GM12878 (cell line): ENCODE measurements around the gene TRABD. TPM values are rescaled to one million over a fixed set of nuclear protein-coding genes. Genes with fewer than 3 reads are reported as not detected.

Experiments used
- ATAC-seq: fragments of 200-7000 bp; cut with Tn5 transposase; 3 replicates; pipeline ENCODE4 v1.9.1; 2020; ENCODE audit warnings: mild to moderate bottlenecking, moderate library complexity
- BruUV-seq: library from RNA; stranded (reverse); fragments of 400-500 nt; replicated peaks from 2 replicates; lab custom pipeline; 2021; lab: Mats Ljungman, UMichigan
- CTCF ChIA-PET: fragments of 300-600 bp; sonication (Branson Sonifier 250); formaldehyde crosslinking; extraction: SDS; loops from one replicate; lab custom pipeline; 2021; ENCODE audit warnings: inconsistent platforms; lab: Yijun Ruan, JAX
- POLR2A ChIA-PET: fragments of 350-600 bp; formaldehyde crosslinking; extraction: SDS; loops from one replicate; lab custom pipeline; 2021; ENCODE audit warnings: inconsistent platforms; lab: Charles Lee
- RAD21 ChIA-PET: fragments of 300-600 bp; sonication (Branson Sonifier 250); formaldehyde crosslinking; loops from one replicate; lab custom pipeline; 2023; ENCODE audit warnings: antibody characterized with exemption; ENCODE audit not compliant: unreplicated experiment; lab: Charles Lee
- SMC1A ChIA-PET: fragments of 300-600 bp; sonication (Branson Sonifier 250); formaldehyde crosslinking; loops from one replicate; lab custom pipeline; 2023; ENCODE audit not compliant: unreplicated experiment, uncharacterized antibody; lab: Charles Lee
- DNase-seq: peaks from one replicate; pipeline ENCODE4 v3.0.0-alpha.2; 2011; ENCODE audit warnings: low read depth, low spot score
- FAIRE-seq: peaks from 3 replicates; lab custom pipeline; 2011; peaks lifted over from hg19 to GRCh38; lab: Jason Lieb, UNC
- H2AFZ ChIP-seq: 2 replicates; pipeline ENCODE4 v1.6.0; 2011; ENCODE audit warnings: low read depth, low read length, control low read depth; ENCODE audit not compliant: control insufficient read depth
- H3K27ac ChIP-seq: 2 replicates; pipeline ENCODE4 v1.5.1; 2011; ENCODE audit warnings: control low read depth; ENCODE audit not compliant: control insufficient read depth, insufficient read depth
- H3K27me3 ChIP-seq, 2 experiments: replicated peaks in 1 of 2; 2 replicates each; pipeline versions ENCODE4 v1.6.0 to v1.6.1; 2011; ENCODE audit warnings: low read length in 1 of 2; ENCODE audit not compliant: control insufficient read depth in 2 of 2, insufficient read depth in 2 of 2
- H3K36me3 ChIP-seq, 2 experiments: 2 replicates each; pipeline ENCODE4 v1.5.1; 2011; ENCODE audit warnings: low read length in 1 of 2; ENCODE audit not compliant: control insufficient read depth in 2 of 2, insufficient read depth in 2 of 2
- H3K4me1 ChIP-seq: 2 replicates; pipeline ENCODE4 v1.6.1; 2011; ENCODE audit warnings: mild to moderate bottlenecking, low read length, moderate library complexity, mixed read lengths; ENCODE audit not compliant: control insufficient read depth, insufficient read depth
- H3K4me2 ChIP-seq: 2 replicates; pipeline ENCODE4 v1.6.0; 2011; ENCODE audit warnings: control low read depth; ENCODE audit not compliant: control insufficient read depth, insufficient read depth
- H3K4me3 ChIP-seq: fragments of 200-600 bp; sonication (generic); 2 replicates; pipeline ENCODE4 v1.5.1; 2016
- H3K79me2 ChIP-seq: 2 replicates; pipeline ENCODE4 v1.6.0; 2011; ENCODE audit warnings: low read length; ENCODE audit not compliant: control insufficient read depth, insufficient read depth
- H3K9ac ChIP-seq: 2 replicates; pipeline ENCODE4 v1.8.0; 2011; ENCODE audit warnings: low read length, control low read depth, mixed read lengths; ENCODE audit not compliant: control insufficient read depth, insufficient read depth
- H3K9me3 ChIP-seq: replicated peaks from 3 replicates; pipeline ENCODE4 v1.5.1; 2011; ENCODE audit warnings: mild to moderate bottlenecking, low read length; ENCODE audit not compliant: control insufficient read depth, insufficient read depth
- H4K20me1 ChIP-seq: 2 replicates; pipeline ENCODE4 v1.6.0; 2011; ENCODE audit not compliant: control insufficient read depth, insufficient read depth
- CUX1 ChIP-seq: IDR thresholded peaks from 2 replicates; pipeline ENCODE4 v1.6.1; 2012; ENCODE audit warnings: improper control_type of control experiment, low read depth, low read length; ENCODE audit not compliant: insufficient replicate concordance
- ELK1 ChIP-seq: IDR thresholded peaks from 2 replicates; pipeline ENCODE4 v1.6.1; 2012; ENCODE audit warnings: low read depth, low read length, improper control_type of control experiment
- EP300 ChIP-seq, 2 experiments: fragments of 150-350 bp in 1 of 2; IDR thresholded peaks; 2 replicates each; pipeline ENCODE4 v1.6.1; 2011 to 2012; ENCODE audit warnings: low read depth in 2 of 2, low read length in 2 of 2, borderline replicate concordance in 1 of 2, improper control_type of control experiment in 1 of 2, inconsistent platforms in 1 of 2; ENCODE audit not compliant: control insufficient read depth in 1 of 2
- HDAC2 ChIP-seq: fragments of 200-600 bp; sonication (generic); IDR thresholded peaks from 2 replicates; pipeline ENCODE4 v1.6.1; 2017
- JUND ChIP-seq: IDR thresholded peaks from 2 replicates; pipeline ENCODE4 v1.6.1; 2012; ENCODE audit warnings: low read depth, mild to moderate bottlenecking, low read length, improper control_type of control experiment, moderate library complexity
- NBN ChIP-seq: fragments of 450-650 bp; IDR thresholded peaks from 2 replicates; pipeline ENCODE4 v1.6.1; 2016
- POU2F2 ChIP-seq: IDR thresholded peaks from 3 replicates; pipeline ENCODE4 v1.6.1; 2011; ENCODE audit warnings: low read depth, mild to moderate bottlenecking, low read length, borderline replicate concordance
- RUNX3 ChIP-seq: IDR thresholded peaks from 2 replicates; pipeline ENCODE4 v1.6.1; 2012; ENCODE audit warnings: low read length, inconsistent platforms
- SRF ChIP-seq, 2 experiments: IDR thresholded peaks; 2 replicates each; pipeline ENCODE4 v1.6.1; 2011; ENCODE audit warnings: low read depth in 2 of 2, low read length in 2 of 2, mild to moderate bottlenecking in 1 of 2, moderate library complexity in 1 of 2
- SUZ12 ChIP-seq: fragments of 200-600 bp; sonication (generic); IDR thresholded peaks from one replicate; pipeline ENCODE4 v1.6.1; 2018; ENCODE audit warnings: antibody characterized with exemption, mild to moderate bottlenecking; ENCODE audit not compliant: unreplicated experiment
- WGBS: methylation state at CpG from one replicate; pipeline ENCODE4 v1.1.6; 2016; ENCODE audit warnings: low lambda C conversion rate; ENCODE audit not compliant: insufficient replicate concordance, insufficient coverage; ENCODE audit errors: missing lambda C conversion rate; 5-methylcytosine and 5-hydroxymethylcytosine counted together
- in situ Hi-C: fragments of 300-500 bp; cut with MboI; formaldehyde crosslinking; loops from 9 replicates; pipeline ENCODE4 v1.14.3; 2018; ENCODE audit warnings: mixed read lengths
- intact Hi-C: fragments of 100-400 bp; cut with micrococcal nuclease; formaldehyde crosslinking; loops from one replicate; pipeline ENCODE4 v1.14.2; 2022; ENCODE audit not compliant: unreplicated experiment
- polyA plus RNA-seq, 11 experiments: library from polyadenylated mRNA; depleted of rRNA in 4 of 11; unstranded in 6 of 11; stranded (reverse) in 5 of 11; fragments of >200 nt; fragmentation: Nextera tagmentation in 4 of 11; fragmentation: Illumina TruSeq in 1 of 11; extraction: Ambion mirVana in 4 of 11; extraction: Trizol in 1 of 11; gene quantifications; 1 replicate in 1 of 11; 2 replicates in 10 of 11; pipeline versions ENCODE4 v1.2.1 to v1.2.3, GENCODE V29; 2011 to 2016; ENCODE audit warnings: inconsistent platforms in 2 of 11, missing spikeins in 2 of 11, low read depth in 1 of 11
- total RNA-seq, 4 experiments: library from RNA; depleted of rRNA in 3 of 4; stranded (reverse); fragments of >200 nt in 3 of 4; fragmentation: Illumina TruSeq in 1 of 4; extraction: Trizol in 1 of 4; gene quantifications; 2 replicates each; pipeline versions ENCODE4 v1.2.1 to v1.2.3, GENCODE V29; 2013 to 2021
- TF ChIP-seq, protein P1 (sequence below): fragments of 450-650 bp; IDR thresholded peaks from 2 replicates; pipeline ENCODE4 v1.6.1; 2017; ENCODE audit warnings: mild to moderate bottlenecking, moderate library complexity

Gene TRABD
- total and polyA plus RNA-seq, 10 of the 15 experiments (the other 5 are each of a cell fraction or from before 2014, with no cell fraction given): 0.43 to 116 (median 58.1) TPM

GRCh38 chr22:50182176-50183081 lies 3.3 kb upstream of the TRABD start:
- in situ Hi-C loops: no loop called here
- intact Hi-C loops: no loop called here
- Histone ChIP-seq H3K27ac (no peak overlapping the region), H2AFZ (no peak overlapping the region), H3K36me3 (no peaks in the 10 kb centered on the region), H4K20me1 (no peaks in the 10 kb centered on the region), H3K27me3 (no peaks in the 10 kb centered on the region), H3K4me2 (no peak overlapping the region), H3K4me3 (no peak overlapping the region), H3K9me3 (no peaks in the 10 kb centered on the region), H3K9ac (no peak overlapping the region), H3K79me2 (peaks cover 18% of the 10 kb centered on the region), H3K4me1 (peaks cover 8% of the 10 kb centered on the region)
- SMC1A ChIA-PET: no interaction called here
- POLR2A ChIA-PET: no interaction called here
- BruUV-seq: no TSS peak
- ATAC-seq (no peak), DNase-seq (no peak), FAIRE-seq (no peak)
- RAD21 ChIA-PET: no interaction called here
- 84% methylated on average over 29 of the region's 31 CpGs for WGBS
- CTCF ChIA-PET: no interaction called here
- TF ChIP-seq ELK1 (no peak), POU2F2 (no peak), EP300 (IDR thresholded peaks at IDR 0.05; ENCODE audit: borderline replicate concordance in 1 of 2, control insufficient read depth in 1 of 2, low read depth in 2 of 2, low read length in 2 of 2) (no peak), CUX1 (no peak), SUZ12 (no peak), NBN (no peak), RUNX3 (no peak), SRF (IDR thresholded peaks at IDR 0.05; ENCODE audit: low read depth in 2 of 2, low read length in 2 of 2) (no peak), JUND (no peak), HDAC2 (no peak)
- TF ChIP-seq, protein P1, sequence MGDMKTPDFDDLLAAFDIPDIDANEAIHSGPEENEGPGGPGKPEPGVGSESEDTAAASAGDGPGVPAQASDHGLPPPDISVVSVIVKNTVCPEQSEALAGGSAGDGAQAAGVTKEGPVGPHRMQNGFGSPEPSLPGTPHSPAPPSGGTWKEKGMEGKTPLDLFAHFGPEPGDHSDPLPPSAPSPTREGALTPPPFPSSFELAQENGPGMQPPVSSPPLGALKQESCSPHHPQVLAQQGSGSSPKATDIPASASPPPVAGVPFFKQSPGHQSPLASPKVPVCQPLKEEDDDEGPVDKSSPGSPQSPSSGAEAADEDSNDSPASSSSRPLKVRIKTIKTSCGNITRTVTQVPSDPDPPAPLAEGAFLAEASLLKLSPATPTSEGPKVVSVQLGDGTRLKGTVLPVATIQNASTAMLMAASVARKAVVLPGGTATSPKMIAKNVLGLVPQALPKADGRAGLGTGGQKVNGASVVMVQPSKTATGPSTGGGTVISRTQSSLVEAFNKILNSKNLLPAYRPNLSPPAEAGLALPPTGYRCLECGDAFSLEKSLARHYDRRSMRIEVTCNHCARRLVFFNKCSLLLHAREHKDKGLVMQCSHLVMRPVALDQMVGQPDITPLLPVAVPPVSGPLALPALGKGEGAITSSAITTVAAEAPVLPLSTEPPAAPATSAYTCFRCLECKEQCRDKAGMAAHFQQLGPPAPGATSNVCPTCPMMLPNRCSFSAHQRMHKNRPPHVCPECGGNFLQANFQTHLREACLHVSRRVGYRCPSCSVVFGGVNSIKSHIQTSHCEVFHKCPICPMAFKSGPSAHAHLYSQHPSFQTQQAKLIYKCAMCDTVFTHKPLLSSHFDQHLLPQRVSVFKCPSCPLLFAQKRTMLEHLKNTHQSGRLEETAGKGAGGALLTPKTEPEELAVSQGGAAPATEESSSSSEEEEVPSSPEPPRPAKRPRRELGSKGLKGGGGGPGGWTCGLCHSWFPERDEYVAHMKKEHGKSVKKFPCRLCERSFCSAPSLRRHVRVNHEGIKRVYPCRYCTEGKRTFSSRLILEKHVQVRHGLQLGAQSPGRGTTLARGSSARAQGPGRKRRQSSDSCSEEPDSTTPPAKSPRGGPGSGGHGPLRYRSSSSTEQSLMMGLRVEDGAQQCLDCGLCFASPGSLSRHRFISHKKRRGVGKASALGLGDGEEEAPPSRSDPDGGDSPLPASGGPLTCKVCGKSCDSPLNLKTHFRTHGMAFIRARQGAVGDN: no peak
